DLD1 (cell line): ENCODE results near the gene PSRC1.
"Not testable (repeated sequence)": the region's sequence is repeated elsewhere in the genome, so short reads cannot be mapped to it uniquely, and the experiment has no call there.

ENCODE experiments used
- in situ Hi-C: cut with HindIII; loops from 2 replicates; pipeline ENCODE4 v1.10.0; 2017; ENCODE audit warnings: low sequenced_read_pairs

Gene PSRC1

GRCh38 chr1:109296782-109297181, 13.8 kb upstream of the PSRC1 start:
- in situ Hi-C loops: no loop called here

- in situ Hi-C loops: no loop called here
Measured at GRCh38 chr1:109295712-109296415, 12.9 kb upstream of the PSRC1 start.

- in situ Hi-C loops: no loop called here
Measured at GRCh38 chr1:109294481-109294880, 11.5 kb upstream of the PSRC1 start.

GRCh38 chr1:109293026-109293425, 10.1 kb upstream of the PSRC1 start:
- in situ Hi-C loops: no loop called here

- in situ Hi-C loops: no loop called here
Measured at GRCh38 chr1:109292364-109292763, 9.4 kb upstream of the PSRC1 start.

GRCh38 chr1:109290998-109291397, 8.1 kb upstream of the PSRC1 start:
- in situ Hi-C loops: no loop called here

GRCh38 chr1:109290137-109290536, 7.2 kb upstream of the PSRC1 start:
- in situ Hi-C loops: no loop called here

GRCh38 chr1:109286762-109287161, 3.8 kb upstream of the PSRC1 start:
- in situ Hi-C loops: not testable (repeated sequence)

GRCh38 chr1:109283748-109284600, 1.0 kb upstream of the PSRC1 start:
- in situ Hi-C loops: no loop called here

GRCh38 chr1:109282497-109282951, 421 bp downstream of the PSRC1 start:
- in situ Hi-C loops: no loop called here

- in situ Hi-C loops: no loop called here
Measured at GRCh38 chr1:109281680-109282496, 1.1 kb downstream of the PSRC1 start.

GRCh38 chr1:109280862-109281261, 2.1 kb downstream of the PSRC1 start:
- in situ Hi-C loops: no loop called here

- in situ Hi-C loops: loop anchor here (10.0 kb wide), 1 partner anchor 125 kb away; no protein-coding TSS in a partner anchor
Measured at GRCh38 chr1:109279615-109280278, 3.2 kb downstream of the PSRC1 start.

- in situ Hi-C loops: loop anchor here (10.0 kb wide), 1 partner anchor 127 kb away; no protein-coding TSS in a partner anchor
Measured at GRCh38 chr1:109277434-109278204, 5.3 kb downstream of the PSRC1 start.

GRCh38 chr1:109275706-109276345, 7.1 kb downstream of the PSRC1 start:
- in situ Hi-C loops: loop anchor here (10.0 kb wide), 1 partner anchor 129 kb away; no protein-coding TSS in a partner anchor

GRCh38 chr1:109274533-109275476, 8.1 kb downstream of the PSRC1 start:
- in situ Hi-C loops: loop anchor here (10.0 kb wide), 1 partner anchor 130 kb away; no protein-coding TSS in a partner anchor

GRCh38 chr1:109273570-109274288, 9.2 kb downstream of the PSRC1 start:
- in situ Hi-C loops: loop anchor here (10.0 kb wide), 1 partner anchor 131 kb away; no protein-coding TSS in a partner anchor
